ENCODE results near the gene SLA2. TPM values are rescaled to one million over a fixed set of nuclear protein-coding genes. Genes with fewer than 3 reads are reported as not detected.
"Not testable (repeated sequence)": the region's sequence is repeated elsewhere in the genome, so short reads cannot be mapped to it uniquely, and the experiment has no call there.

Gene SLA2, protein sequence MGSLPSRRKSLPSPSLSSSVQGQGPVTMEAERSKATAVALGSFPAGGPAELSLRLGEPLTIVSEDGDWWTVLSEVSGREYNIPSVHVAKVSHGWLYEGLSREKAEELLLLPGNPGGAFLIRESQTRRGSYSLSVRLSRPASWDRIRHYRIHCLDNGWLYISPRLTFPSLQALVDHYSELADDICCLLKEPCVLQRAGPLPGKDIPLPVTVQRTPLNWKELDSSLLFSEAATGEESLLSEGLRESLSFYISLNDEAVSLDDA
- 0.62 and 0.77 TPM in 2 replicates for total RNA-seq
- long read RNA-seq, partial matches to known transcripts, result 3 of 3 reads
- long read RNA-seq, other reads (novel, unspliced or antisense), result 0 of 3 reads

DNA sequence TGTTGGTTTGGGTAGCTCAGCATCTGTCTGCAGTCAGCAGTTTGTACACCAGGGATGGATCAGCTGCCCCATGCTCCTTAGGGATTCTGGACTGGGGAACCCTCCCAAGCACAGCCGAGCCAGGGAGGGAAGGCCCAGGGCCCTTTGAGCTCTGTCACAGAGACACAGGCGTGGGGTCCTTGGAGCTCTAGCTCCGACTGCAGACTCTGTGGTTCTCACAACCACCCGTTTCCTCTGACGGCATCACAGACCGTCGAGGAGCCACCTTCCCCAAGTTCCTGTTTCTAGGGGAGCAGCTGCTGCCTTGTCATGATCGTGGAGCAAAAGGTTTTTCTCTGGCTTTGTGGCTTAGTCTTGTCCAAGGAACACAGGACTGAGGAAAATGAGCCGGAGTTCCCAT lies at the start of gene SLA2:
Gene SLA2 (minus strand): TSS at position 199 of the 400 bp plus-strand sequence. CDS start 4,861 bp downstream, outside the sequence.
- no peak for DNase-seq (ENCODE audit: low spot score, unreplicated experiment)
- no peaks in the 10 kb centered on the region for H3K27me3 Mint-ChIP-seq
- peak within 1 kb of the TSS; percentile 81 for H3K27ac Mint-ChIP-seq
- no peaks in the 10 kb centered on the region for H3K9me3 Mint-ChIP-seq (ENCODE audit: low read depth)
- H3K4me3 Mint-ChIP-seq (ENCODE audit: low read depth), result no peak within 1 kb of the TSS
- TF ChIP-seq, protein P1, sequence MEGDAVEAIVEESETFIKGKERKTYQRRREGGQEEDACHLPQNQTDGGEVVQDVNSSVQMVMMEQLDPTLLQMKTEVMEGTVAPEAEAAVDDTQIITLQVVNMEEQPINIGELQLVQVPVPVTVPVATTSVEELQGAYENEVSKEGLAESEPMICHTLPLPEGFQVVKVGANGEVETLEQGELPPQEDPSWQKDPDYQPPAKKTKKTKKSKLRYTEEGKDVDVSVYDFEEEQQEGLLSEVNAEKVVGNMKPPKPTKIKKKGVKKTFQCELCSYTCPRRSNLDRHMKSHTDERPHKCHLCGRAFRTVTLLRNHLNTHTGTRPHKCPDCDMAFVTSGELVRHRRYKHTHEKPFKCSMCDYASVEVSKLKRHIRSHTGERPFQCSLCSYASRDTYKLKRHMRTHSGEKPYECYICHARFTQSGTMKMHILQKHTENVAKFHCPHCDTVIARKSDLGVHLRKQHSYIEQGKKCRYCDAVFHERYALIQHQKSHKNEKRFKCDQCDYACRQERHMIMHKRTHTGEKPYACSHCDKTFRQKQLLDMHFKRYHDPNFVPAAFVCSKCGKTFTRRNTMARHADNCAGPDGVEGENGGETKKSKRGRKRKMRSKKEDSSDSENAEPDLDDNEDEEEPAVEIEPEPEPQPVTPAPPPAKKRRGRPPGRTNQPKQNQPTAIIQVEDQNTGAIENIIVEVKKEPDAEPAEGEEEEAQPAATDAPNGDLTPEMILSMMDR (IDR thresholded peaks at IDR 0.05; ENCODE audit: unreplicated experiment), result no peak
- H3K4me1 Mint-ChIP-seq (ENCODE audit: low read depth), result peaks cover 13% of the 10 kb centered on the region
- H3K36me3 Mint-ChIP-seq (ENCODE audit: insufficient read depth), result no peaks in the 10 kb centered on the region

DNA sequence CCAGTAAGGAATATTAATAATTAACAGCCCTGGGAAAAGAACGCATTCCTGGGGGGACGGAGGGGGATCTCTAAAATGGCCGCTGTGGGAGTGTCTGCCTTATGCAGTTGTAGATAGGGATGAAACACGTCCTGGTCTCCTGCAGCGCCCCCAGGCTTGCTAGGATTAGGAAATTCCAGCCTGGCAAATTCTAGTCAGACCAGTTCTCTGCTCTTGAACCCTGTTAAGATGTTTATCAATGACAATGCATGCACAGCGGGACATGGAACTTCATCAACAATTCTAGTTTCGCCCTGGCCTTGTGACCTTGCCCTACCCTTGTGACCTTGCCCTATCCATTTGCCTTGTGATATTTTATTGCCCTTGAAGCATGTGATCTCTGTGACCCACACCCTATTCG lies 49.5 kb upstream of the SLA2 start:
- peaks cover 11% of the 10 kb centered on the region for H3K36me3 Mint-ChIP-seq (ENCODE audit: insufficient read depth)
- H3K27me3 Mint-ChIP-seq; H3K27ac Mint-ChIP-seq; DNase-seq (ENCODE audit: low spot score, unreplicated experiment); H3K4me3 Mint-ChIP-seq (ENCODE audit: low read depth); H3K9me3 Mint-ChIP-seq (ENCODE audit: low read depth); H3K4me1 Mint-ChIP-seq (ENCODE audit: low read depth): not testable (repeated sequence)

DNA sequence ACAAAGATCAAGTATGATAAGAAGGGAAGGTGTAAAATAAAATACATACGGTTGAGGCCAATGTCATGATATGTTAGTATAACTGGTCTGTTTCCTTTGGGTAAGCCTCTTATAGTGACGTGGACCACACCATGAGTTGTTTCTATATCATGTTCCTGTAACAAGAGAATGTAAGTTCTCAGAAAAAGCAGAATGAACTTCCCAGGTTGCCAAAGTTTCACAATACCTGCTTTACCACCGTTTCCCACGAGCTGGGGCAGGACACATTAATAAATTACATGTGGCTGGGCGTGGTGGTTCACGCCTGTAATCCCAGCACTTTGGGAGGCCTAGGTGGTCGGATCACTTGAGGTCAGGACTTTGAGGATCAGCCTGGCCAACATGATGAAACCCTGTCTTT lies 42.6 kb upstream of the SLA2 start:
- Mint-ChIP-seq H3K4me1 (ENCODE audit: low read depth) (no peaks in the 10 kb centered on the region), H3K36me3 (ENCODE audit: insufficient read depth) (peaks cover 2% of the 10 kb centered on the region), H3K27me3 (no peaks in the 10 kb centered on the region), H3K4me3 (ENCODE audit: low read depth) (no peak overlapping the region), H3K9me3 (ENCODE audit: low read depth) (no peaks in the 10 kb centered on the region), H3K27ac (no peak overlapping the region)
- DNase-seq (ENCODE audit: low spot score, unreplicated experiment), result no peak
- TF ChIP-seq, protein P1 (IDR thresholded peaks at IDR 0.05; ENCODE audit: unreplicated experiment), result no peak

DNA sequence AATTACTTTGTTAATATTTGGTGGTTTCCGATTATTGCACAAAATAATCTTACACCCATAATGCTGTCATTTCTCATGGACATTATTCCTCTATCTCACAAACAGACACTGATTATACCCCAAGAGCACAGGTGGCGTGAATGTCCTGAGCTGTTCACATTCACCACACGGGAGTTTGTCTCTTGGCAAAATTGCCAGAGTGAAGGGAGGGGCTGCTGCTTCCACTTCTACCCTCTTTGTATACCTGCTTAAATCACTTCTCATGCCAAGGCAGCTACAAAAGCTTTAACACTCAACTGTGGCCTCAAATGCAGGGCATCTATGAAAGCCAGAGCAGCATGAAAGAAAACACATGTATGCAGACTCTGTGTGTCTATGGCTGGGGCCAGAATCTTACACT lies 41.9 kb upstream of the SLA2 start:
- Mint-ChIP-seq H3K36me3 (ENCODE audit: insufficient read depth) (peaks cover 2% of the 10 kb centered on the region), H3K27ac (no peak overlapping the region), H3K4me1 (ENCODE audit: low read depth) (no peaks in the 10 kb centered on the region), H3K4me3 (ENCODE audit: low read depth) (no peak overlapping the region), H3K27me3 (no peaks in the 10 kb centered on the region), H3K9me3 (ENCODE audit: low read depth) (no peaks in the 10 kb centered on the region)
- TF ChIP-seq, protein P1 (IDR thresholded peaks at IDR 0.05; ENCODE audit: unreplicated experiment), result no peak
- DNase-seq (ENCODE audit: low spot score, unreplicated experiment), result no peak

DNA sequence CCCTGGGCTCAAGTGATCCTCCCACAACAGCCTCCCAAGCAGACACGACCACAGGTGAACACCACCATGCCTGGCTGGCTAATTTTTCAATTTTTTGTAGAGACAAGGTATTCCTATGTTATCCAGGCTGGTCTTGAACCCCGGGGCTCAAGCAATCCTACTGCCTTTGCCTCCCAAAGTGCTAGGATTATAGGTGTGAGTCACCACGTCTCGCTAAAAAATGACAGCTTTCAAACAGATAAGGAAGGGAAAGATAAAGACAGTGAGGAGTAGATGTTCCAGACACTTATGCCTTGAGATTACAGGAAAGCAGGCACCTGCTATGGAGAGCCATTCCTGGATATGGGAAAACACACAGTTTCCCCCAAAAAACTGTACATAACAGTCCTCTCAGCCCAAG lies 40.9 kb upstream of the SLA2 start:
- TF ChIP-seq, protein P1 (IDR thresholded peaks at IDR 0.05; ENCODE audit: unreplicated experiment), result no peak
- DNase-seq (ENCODE audit: low spot score, unreplicated experiment), result no peak
- Mint-ChIP-seq H3K36me3 (ENCODE audit: insufficient read depth) (peaks cover 2% of the 10 kb centered on the region), H3K4me3 (ENCODE audit: low read depth) (no peak overlapping the region), H3K4me1 (ENCODE audit: low read depth) (no peaks in the 10 kb centered on the region), H3K27me3 (no peaks in the 10 kb centered on the region), H3K27ac (no peak overlapping the region), H3K9me3 (ENCODE audit: low read depth) (no peaks in the 10 kb centered on the region)

DNA sequence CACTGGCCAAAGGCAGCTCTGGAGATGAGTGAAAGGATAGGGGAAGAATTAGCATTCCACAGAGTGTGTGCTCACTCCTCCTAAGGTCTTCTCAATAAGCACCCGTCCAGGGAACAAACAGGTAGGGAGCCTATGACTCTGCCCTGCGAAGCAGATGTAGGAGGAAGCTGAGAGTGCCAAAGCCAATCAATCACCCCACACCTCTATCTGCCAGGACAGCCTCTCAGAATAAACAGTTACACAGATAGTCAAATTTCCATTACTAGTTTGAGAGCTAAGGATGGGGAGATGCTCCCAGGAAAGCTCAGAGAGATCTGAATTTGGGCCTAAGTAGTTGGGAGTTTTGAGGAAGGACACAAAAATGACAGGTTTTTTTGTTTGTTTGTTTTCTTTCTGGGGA lies 40.5 kb upstream of the SLA2 start:
- Mint-ChIP-seq H3K4me1 (ENCODE audit: low read depth) (no peaks in the 10 kb centered on the region), H3K9me3 (ENCODE audit: low read depth) (no peaks in the 10 kb centered on the region), H3K27me3 (no peaks in the 10 kb centered on the region), H3K4me3 (ENCODE audit: low read depth) (no peak overlapping the region), H3K36me3 (ENCODE audit: insufficient read depth) (peaks cover 2% of the 10 kb centered on the region), H3K27ac (no peak overlapping the region)
- DNase-seq (ENCODE audit: low spot score, unreplicated experiment), result no peak
- TF ChIP-seq, protein P1 (IDR thresholded peaks at IDR 0.05; ENCODE audit: unreplicated experiment), result no peak
